Effector memory CD4-positive, alpha-beta T cell (primary cell): ENCODE data around the gene OXER1.

Source experiments
- DNase-seq, 3 donors: peaks; one replicate each; pipeline ENCODE4 v3.0.0-alpha.2; 2020
- H3K27ac ChIP-seq: 2 replicates; pipeline ENCODE4 v1.7.0; 2013; ENCODE audit warnings: mild to moderate bottlenecking, low read length, moderate library complexity; ENCODE audit not compliant: insufficient read depth, poor library complexity, severe bottlenecking
- H3K27me3 ChIP-seq: replicated peaks from 2 replicates; pipeline ENCODE4 v1.7.0; 2013; ENCODE audit warnings: mild to moderate bottlenecking, low read length; ENCODE audit not compliant: insufficient read depth, control insufficient read depth, poor library complexity, severe bottlenecking
- H3K36me3 ChIP-seq: 2 replicates; pipeline ENCODE4 v1.7.0; 2013; ENCODE audit warnings: mild to moderate bottlenecking, low read length, moderate library complexity; ENCODE audit not compliant: control insufficient read depth, insufficient read depth
- H3K4me1 ChIP-seq: 2 replicates; pipeline ENCODE4 v1.7.0; 2013; ENCODE audit warnings: low read length, mild to moderate bottlenecking; ENCODE audit not compliant: control insufficient read depth, insufficient read depth, poor library complexity, severe bottlenecking
- H3K4me3 ChIP-seq: 2 replicates; pipeline ENCODE4 v1.7.0; 2013; ENCODE audit warnings: low read length, low read depth, mild to moderate bottlenecking; ENCODE audit not compliant: insufficient read depth, poor library complexity, severe bottlenecking
- H3K9me3 ChIP-seq: 2 replicates; pipeline ENCODE4 v1.7.0; 2013; ENCODE audit warnings: mild to moderate bottlenecking, low read length, moderate library complexity; ENCODE audit not compliant: control insufficient read depth

The OXER1 gene

GRCh38 chr2:42712934-42713333 is 51.0 kb downstream of the OXER1 start:
- Histone ChIP-seq H3K4me1 (no peaks in the 10 kb centered on the region), H3K36me3 (peaks cover 8% of the 10 kb centered on the region), H3K27me3 (no peaks in the 10 kb centered on the region), H3K9me3 (no peaks in the 10 kb centered on the region), H3K27ac (no peak overlapping the region), H3K4me3 (no peak overlapping the region)
- DNase-seq = no peak
